Activated effector memory CD4-positive, alpha-beta T cell treated with Interleukin-2 at 50 U/mL for 16 hours (primary cell): Measurements from ENCODE around the gene STING1.
"Not testable (repeated sequence)": the region's sequence is repeated elsewhere in the genome, so short reads cannot be mapped to it uniquely, and the experiment has no call there.

Source experiments
- DNase-seq: peaks from one replicate; pipeline ENCODE4 v3.0.0-alpha.2; 2020

The STING1 gene

GRCh38 chr5:139482050-139482889, at the start of gene STING1:
TSS of gene STING1 (minus strand) at chr5:139482758. CDS start at chr5:139481704, 1,054 bp downstream.
- DNase-seq, result peak; percentile 58

GRCh38 chr5:139531772-139532169, 49.2 kb upstream of the STING1 start:
- DNase-seq, result no peak

DNA sequence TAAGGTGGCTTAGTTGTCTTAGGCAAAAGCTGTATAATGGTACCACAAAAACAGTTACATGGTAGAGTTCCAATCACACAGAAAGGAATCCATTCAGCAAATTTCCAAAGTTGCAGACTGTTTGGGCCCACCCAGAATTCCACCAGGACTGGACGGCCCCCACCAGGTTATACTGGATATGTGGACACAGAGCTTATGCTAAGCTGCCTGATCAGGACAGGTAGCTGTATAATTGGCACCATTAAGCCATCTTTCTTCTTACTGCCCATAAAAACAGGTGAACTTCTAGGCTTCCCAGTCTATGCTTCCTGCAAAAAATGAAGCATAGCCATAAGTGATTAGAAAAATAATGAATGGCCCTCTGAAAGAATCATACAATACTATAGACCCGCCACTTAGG, 47.5 kb upstream of the STING1 start:
- DNase-seq, result not testable (repeated sequence)

DNA sequence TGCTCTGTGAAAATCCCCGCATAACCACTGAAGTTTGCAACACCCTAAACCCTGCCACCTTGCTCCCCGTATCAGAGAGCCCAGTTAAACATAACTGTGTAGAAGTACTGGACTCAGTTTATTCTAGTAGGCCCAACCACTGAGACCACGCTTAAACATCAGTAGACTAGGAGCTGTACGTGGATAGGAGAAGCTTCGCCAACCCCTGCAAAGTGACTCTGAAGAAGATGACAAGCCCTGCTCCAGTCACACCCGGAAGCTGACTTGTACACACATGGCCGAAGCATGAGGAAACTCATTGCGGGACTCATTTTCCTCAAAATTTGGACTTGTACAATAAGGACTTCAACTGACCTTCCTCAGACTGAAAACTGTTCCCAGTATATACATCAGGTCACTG, 46.1 kb upstream of the STING1 start:
- not testable (repeated sequence) for DNase-seq

GRCh38 chr5:139527896-139528467, 45.4 kb upstream of the STING1 start:
- not testable (repeated sequence) for DNase-seq

- DNase-seq, result not testable (repeated sequence)
Measured at GRCh38 chr5:139527090-139527470, 44.5 kb upstream of the STING1 start.

DNA sequence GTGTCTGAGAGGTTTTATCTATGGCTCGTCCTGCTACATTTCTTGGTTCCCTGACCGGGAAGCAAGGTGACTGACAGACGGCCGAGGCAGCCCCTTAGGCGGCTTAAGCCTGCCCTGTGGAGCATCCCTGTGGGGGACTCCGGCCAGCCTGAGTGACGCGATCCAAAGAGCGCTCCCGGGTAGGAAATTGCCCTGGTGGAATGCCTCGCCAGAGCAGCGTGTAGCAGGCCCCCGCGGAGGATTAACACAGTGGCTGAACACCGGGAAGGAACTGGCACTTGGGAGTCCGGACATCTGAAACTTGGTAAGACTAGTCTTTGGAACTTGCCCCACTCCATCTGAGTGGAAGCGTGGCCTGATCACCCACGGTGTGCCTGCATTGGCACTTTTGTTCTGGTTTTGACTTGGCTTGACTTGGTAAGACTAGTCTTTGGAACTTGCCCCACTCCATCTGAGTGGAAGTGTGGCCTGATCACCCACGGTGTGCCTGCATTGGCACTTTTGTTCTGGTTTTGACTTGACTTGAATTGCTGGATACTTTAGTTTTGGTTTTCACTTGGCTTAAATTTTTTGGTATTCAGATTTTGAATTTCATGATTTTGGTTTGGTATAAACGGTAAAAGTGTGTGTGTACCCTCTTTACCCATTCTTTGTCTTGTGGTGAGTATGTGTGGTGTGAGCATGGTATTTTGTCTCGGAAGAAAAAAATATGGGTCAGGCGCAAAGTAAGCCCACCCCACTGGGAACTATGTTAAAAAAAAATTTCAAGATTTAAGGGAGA, 43.9 kb upstream of the STING1 start:
- DNase-seq, result not testable (repeated sequence)

DNA sequence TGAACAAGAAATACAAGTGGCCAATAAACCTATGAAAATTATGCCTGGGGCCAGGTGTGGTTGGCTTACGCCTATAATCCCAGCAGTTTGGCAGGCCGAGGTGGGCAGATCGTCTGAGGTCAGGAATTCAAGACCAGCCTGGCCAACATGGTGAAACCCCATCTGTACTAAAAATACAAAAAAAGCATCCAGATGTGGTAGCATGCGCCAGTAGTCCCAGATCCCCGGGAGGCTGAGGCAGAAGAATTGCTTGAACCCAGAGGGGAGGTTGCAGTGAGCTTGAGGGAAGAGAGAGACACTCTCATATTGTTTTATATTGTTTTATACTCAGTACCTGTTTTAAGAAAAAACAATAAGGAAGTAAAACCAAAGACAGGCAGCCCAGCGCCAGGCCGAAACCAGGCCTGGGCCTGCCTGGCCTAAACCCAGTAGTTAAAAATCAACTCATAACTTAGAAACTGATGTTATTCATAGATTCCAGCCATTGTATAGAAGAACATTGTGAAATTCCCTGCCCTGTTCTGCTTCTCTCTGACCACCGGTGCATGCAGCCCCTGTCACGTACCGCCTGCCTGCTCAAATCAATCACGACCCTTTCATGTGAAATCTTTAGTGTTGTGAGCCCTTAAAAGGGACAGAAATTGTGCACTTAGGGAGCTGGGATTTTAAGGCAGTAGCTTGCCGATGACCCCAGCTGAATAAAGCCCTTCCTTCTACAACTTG, 43.2 kb upstream of the STING1 start:
- DNase-seq, result not testable (repeated sequence)

GRCh38 chr5:139524940-139525585, 42.5 kb upstream of the STING1 start:
- no peak for DNase-seq

DNA sequence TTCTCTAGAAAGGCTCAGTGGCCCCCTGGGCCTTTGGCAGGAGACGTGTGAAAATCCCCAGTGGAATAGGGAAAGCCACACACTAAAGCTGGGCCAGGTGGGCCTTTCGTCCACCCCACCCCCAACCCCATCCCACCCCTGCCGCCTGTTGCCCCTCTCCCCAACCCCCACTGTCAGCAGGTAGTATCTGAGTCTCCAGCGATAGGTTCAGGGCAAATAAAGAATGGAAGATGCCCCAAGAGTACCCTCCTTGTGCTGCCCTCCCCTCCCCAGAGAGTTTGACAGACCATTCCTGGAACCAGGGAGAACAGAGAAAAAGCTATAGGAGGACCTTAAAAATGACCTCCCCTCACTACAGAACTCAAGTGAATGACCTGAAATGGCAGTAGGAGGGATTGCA, 41.9 kb upstream of the STING1 start:
- no peak for DNase-seq

- DNase-seq, result no peak
Measured at GRCh38 chr5:139523635-139524445, 41.3 kb upstream of the STING1 start.

GRCh38 chr5:139517683-139518564, 35.4 kb upstream of the STING1 start:
- DNase-seq, result peak; percentile 85

- no peak for DNase-seq
Measured at GRCh38 chr5:139514486-139514856, 31.9 kb upstream of the STING1 start.

DNA sequence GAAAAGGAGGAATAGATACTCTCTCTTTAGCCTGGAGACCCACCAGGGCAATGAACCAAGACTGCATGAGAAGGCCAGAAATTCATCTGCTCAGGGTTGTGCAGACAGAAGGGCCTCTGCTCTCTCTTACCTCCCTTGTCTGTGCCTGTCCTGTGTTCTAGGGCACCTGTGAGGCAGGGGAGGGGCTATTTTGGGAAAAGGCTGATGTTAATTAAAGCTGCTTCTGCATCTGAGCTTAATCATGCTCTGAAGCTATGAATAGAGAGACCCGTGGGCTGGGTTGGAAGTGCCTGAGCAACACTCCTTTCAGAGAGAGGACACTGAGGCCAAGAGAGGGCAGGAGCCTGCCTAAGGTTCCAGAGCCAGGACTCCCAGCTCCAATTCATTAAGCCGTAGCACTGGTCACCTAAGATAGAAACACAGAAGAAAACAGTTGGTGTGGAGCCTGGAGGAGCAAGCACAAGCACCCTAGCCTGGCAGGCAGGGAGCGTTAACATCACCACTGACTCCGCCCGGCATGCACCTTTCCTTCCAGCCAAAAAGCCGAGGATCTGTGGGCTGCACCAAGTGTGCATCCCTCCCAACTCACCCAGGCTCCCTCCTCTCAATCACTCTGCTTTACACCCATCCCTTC, 31.4 kb upstream of the STING1 start:
- no peak for DNase-seq

- DNase-seq, result peak; percentile 70
Measured at GRCh38 chr5:139513434-139513833, 30.9 kb upstream of the STING1 start.

- DNase-seq, result no peak
Measured at GRCh38 chr5:139512786-139513390, 30.3 kb upstream of the STING1 start.

- DNase-seq, result not testable (repeated sequence)
Measured at GRCh38 chr5:139504722-139505121, 22.2 kb upstream of the STING1 start.

DNA sequence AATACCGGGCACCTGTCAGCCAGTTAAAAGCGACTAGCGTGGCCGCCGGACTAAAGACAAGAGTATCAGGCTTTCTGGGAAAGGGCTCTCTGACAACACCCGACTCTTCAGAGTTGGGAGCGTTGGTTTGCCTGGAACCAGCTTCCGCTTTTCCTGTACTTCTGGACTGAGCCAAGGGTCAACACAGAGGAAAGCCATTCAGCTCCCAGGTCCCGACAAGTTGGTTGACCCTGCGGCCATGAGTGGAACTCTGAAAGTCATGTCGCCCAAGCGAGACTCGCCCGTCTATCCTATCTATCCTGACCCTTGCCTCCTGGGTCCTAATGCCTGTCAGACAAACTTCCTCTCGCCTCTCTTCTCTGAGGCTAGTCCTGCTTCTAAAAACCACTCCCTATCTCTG, 21.3 kb upstream of the STING1 start:
- not testable (repeated sequence) for DNase-seq

DNA sequence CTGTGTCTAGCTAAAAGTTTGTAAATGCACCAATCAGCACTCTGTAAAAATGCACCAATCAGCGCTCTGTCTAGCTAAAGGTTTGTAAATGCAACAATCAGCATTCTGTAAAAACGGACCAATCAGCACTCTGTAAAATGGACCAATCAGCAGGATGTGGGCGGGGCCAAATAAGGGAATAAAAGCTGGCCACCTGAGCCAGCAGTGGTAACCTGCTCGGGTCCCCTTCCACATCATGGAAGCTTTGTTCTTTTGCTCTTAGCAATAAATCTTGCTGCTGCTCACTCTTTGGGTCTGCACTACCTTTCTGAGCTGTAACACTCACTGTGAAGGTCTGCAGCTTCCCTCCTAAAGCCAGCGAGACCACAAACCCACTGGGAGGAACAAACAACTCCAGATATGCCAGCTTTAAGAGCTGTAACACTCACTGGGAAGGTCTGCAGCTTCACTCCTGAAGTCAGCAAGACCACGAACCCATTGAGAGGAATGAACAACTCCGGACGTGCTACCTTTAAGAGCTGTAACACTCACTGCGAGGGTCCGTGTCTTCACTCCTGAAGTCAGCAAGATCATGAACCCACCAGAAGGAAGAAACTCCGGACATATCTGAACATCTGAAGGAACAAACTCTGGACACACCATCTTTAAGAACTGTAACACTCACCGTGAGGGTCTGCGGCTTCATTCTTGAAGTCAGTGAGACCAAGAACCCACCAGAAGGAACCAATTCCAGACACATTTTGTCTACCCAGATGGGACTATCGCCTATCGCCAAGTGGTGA, 20.7 kb upstream of the STING1 start:
- not testable (repeated sequence) for DNase-seq
